Activated T-helper 1 cell treated with Interleukin-2 at 50 U/mL for 16 hours (primary cell): ENCODE results near the gene GRHL1.

Experiments used
- DNase-seq: peaks from one replicate; pipeline ENCODE4 v3.0.0-alpha.2; 2020; ENCODE audit warnings: low read depth

GRHL1 gene

GRCh38 chr2:9972621-9973479 is 21.4 kb downstream of the GRHL1 start:
- DNase-seq, result no peak

DNA sequence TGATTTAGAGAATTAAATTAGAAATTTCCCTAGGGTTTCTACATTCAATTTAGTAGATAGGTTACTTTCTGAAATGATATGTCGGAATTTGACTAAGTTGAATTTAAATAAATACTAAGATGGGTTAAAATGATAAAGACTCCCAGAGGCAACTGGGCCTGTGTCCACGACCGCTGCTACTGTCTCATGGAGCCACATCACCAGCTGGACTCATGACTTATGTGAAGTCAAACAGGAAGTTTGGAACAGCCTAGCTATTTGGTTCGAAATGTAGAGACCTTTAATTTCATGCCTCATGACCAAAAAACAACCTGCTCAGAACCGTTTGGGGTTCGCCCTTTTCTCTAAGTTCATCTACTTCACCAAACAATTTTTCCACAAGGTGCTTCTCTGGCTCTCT is 22.2 kb downstream of the GRHL1 start:
- DNase-seq, result no peak

DNA sequence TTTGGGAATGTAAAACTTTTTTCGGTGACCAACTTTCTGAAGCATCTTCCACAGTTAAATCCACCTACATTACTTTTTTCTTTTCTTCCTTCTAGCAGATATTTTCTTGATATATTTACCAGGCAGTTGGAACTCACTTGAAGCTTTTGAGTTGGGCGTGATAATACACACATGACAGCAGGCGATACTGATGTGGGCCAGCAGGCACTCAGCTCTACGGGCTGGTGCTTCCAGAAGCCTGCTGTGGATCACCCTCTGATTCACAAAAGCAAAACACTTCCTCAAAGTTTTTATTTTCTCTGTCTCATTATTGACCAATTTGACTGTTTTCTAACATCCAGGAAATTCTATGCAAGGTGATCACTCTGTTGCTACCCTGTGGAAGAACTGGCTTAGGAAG is 22.9 kb downstream of the GRHL1 start:
- DNase-seq, result no peak

DNA sequence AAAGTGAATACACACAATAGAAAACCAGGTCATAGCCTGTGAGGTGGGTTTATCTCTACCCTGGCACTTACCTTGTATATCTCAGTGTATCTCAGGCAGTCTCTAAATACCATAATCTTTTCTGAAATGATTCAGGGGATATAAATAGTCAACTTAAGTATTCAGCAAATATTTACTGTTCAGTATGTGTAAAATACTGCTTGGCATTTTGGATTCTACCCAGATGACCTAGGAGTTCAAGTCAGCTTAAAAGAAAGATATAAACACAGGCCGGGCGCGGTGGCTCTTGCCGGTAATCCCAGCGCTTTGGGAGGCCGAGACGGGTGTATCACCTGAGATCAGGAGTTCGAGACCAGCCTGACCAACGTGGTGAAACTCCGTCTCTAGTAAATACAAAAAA is 23.8 kb downstream of the GRHL1 start:
- DNase-seq, result no peak

- no peak for DNase-seq
These were observed 24.4 kb downstream of the GRHL1 start for GRCh38 chr2:9975805-9976447.

GRCh38 chr2:9979977-9980376 is 28.5 kb downstream of the GRHL1 start:
- no peak for DNase-seq

DNA sequence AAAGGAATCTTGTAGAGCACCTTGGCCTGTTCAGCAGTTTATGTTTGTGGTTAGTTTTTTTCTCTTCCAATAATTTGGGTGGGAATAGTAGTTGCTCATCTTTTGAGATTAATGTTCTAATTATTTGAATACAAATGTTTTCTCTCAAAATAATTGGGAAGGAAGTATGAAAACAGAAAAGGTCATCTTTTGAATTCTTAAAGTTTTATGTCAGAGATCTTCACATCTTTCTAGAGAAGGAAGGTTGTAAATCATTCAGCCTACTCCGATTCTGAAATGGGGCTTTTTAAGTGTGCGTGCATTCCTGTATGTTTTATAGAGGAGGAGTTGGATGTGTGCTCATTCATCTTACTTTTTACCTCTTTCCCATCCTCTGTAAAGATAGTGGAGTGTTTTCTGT is 29.0 kb downstream of the GRHL1 start:
- DNase-seq, result no peak

- DNase-seq, result no peak
These were observed 30.2 kb downstream of the GRHL1 start for GRCh38 chr2:9981655-9982054.

DNA sequence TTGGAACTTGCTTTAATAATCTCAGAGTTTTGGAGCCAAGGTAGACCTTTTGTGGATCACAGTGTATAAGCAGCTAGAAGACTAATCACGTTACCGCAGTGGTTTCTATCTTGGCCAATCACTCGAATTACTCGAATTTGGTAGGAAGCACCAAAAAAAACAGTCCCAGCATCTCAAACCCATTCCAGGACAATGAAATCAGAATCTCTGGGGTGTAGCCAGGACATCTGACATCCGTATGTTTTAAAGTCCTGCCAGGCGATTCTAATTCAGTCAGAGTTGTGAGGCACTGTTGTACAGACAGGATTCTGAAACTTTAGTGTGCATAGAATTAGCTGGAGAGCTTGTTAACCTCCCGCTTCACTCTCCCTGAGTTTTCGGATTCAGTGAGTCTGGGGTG is 30.8 kb downstream of the GRHL1 start:
- no peak for DNase-seq

GRCh38 chr2:9982891-9983290 is 31.4 kb downstream of the GRHL1 start:
- DNase-seq, result no peak

DNA sequence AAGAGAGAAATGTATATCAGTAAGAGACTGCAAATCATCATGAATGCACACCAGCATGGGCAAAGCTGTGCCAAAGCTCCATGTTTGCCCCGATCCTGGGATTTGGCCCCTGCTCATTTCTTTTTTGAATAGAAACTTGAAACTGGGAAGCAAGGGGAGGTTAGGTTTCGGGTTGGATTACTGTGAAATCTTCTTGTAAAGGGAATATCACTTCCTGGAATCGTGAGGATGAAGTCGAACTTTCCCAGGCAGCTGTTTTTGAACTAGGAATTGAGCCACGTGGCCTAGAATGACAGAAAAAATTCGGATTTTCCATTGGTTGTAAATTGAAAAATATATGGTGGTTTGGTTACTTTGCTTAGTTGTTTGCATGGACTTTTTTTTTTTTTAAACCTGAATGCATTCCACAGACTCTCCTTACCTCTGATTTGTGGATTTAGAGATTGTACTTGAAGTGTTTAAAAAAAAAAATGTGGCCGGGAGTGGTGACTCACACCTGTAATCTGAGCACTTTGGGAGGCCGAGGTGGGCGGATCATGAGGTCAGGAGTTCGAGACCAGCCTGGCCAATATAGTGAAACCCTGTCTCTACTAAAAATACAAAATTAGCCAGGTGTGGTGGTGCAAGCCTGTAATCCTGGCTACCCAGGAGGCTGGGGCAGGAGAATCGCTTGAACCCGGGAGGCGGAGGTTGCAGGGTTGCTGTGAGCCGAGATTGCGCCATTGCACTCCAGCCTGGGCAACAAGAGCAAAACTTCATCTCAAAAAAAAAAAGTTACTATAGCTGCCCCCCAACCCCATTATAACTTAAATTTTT is 32.1 kb downstream of the GRHL1 start:
- no peak for DNase-seq

GRCh38 chr2:9984217-9984739 is 32.8 kb downstream of the GRHL1 start:
- no peak for DNase-seq

GRCh38 chr2:9984871-9985480 is 33.5 kb downstream of the GRHL1 start:
- no peak for DNase-seq

DNA sequence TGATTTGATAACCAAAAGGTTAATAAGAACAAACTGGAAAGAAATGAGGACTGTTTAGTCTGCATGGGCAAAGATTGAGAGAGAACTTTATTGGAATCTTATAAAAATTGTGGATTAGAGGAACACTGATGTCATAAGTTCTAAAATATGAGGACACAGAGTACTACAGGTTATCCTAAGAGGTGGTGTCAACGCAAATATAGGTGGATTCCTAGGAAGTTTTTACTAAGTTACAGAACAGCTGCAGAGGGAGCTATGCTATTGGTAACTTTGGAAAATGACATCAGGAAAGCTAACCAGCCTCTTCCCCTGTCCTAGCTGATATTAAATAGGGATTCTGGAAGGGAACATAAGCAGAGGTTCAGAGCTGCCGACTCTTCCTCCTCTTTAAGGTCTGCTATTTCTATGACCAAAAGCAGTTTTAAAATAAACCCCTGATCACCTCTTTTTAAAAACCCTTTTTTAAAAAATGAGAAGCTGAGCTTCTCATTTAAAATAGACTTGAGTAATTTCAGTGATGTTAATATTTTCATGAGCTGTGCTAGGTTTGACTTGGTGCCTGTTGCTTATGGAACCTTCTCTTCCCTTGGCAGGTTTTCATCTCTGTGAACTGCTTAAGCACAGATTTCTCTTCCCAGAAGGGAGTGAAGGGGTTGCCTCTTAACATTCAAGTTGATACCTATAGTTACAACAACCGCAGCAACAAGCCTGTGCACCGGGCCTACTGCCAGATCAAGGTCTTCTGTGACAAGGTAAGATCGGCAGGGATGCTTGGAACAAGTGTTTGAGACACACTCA is 34.2 kb downstream of the GRHL1 start:
- no peak for DNase-seq

DNA sequence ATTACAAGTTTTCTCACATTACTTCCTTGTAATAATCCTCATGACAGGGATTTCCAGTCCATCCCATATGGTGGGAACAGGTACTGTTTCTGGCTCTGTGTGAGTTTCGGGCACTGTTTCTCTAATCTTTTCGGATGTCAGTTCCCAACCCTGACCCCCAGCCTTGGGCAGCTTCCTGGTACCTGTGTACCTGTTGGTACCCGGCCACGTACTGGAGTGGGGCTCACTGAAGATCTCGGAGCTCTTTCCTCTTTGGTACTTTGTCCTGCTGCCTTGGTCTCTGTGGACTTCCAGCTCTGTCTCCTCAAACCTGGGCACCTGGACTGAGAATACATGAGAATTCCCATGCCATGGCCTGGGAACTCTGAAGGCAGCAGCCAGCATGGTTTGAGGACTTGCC is 36.8 kb downstream of the GRHL1 start:
- DNase-seq, result no peak

GRCh38 chr2:9990736-9991135 is 39.2 kb downstream of the GRHL1 start:
- no peak for DNase-seq

DNA sequence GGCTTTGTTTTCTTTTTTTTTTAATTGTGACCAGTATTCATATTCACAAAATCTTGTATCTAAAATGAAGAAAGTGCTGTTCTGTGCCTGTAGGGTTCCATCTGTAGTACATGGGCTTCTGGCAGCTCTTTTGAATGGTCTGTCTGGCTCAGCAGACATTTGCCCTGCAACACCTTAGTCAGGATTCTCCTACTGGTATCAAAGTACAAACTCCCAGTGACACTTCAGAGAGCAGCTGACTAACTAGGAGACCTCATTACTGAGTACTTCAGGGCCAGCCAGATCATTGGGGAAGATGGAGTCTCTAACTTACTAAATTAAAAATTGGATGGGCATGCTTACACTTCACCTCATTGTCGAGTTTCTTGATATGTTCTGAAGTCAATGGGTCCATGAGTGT is 39.7 kb downstream of the GRHL1 start:
- no peak for DNase-seq

DNA sequence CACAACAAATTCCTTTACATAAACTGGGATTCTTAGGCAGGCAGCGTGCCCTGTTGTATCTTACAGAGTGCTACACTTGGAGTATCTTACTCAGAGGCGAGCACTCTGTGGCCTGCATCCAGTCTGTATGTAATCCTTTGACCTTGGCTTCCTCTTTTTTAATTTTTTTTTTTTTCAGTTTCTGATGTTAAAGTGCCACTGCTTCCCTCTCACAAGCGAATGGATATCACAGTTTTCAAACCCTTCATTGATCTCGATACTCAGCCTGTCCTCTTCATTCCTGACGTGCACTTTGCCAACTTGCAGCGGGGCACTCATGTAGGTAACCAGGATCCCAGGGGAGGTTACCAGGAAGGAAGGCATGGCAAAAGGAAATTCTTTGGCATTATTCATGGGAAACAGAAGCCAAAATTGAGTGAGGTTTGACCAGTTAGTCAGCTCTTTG is 40.4 kb downstream of the GRHL1 start:
- DNase-seq, result no peak

- DNase-seq, result no peak
These were observed 41.1 kb downstream of the GRHL1 start for GRCh38 chr2:9992427-9993187.

DNA sequence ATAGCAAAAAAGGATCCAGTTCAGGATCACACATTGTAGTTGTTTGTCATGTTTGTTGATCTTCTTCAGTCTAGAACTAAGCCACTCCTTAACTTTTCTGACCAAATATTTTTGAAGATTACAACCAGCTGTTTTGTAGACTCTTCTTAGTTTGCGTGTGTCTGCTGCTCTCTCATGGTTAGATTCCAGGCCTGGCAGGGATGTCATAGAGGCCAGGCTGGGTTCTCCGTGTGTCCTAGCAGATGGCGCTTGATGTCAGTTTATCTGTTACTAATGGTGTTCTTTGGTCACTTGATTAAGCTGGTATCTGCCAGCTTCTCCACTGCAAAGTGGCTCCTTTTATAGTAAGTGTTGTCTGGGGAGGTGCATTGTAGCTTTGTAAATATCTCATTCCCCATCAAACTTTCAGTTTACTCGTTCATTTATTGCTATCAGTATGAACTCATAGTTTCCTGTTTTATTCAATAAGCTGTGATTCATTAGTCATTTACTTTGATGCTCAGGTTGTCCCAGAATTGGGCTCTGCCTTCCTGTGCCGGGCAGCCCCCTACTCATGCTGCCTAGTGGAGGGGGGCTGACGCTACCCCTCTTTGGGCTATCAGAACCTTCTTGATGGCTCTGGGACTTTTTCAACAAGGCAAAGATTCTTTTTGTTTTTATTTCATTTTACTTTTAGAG is 42.1 kb downstream of the GRHL1 start:
- DNase-seq, result no peak
